Measurements from ENCODE around the gene RSPO1. TPM values are rescaled to one million over a fixed set of nuclear protein-coding genes. Genes with fewer than 3 reads are reported as not detected.

RSPO1 gene
- polyA plus RNA-seq, 1 of the 3 experiments (the other 2 are of a cell fraction): 0.03 TPM

DNA sequence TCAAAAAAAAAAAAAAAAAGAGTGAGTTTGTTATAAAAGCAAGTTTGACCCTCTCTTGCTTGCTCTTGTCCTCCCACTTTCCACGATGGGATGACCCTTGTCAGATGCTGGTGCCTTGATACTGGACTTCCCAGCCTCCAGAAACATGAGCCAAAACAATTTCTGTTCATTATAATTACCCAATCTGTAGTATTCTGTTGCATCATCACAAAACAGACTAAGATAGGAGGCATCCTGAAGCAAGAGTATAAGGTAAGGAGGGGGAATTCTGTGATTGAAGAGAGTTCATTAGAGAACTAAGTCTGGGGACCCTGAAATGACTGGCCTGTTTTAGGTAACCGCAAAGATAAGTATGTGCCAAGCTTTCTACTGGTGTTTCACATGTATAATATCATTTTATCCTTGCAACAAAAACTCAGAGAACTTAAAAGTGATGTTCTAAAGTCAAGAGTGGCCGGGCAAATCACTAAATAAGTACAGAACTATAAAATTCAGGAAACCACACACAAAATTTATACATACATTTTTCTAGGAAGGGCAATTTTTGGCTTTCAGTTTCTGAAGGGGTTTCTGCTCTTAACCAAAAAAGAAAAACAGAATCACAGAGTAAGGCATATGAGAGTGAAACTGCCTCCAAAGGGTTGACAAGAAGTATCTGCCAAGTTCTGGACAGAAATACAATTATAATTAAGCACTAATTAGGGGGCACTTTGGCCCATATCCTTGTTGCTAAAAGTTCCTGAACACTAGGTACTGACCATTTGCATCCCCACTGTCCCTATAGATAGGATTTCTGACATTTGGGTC is 64.0 kb downstream of the RSPO1 start:
- H3K79me2 ChIP-seq (ENCODE audit: insufficient read depth): peaks cover 4% of the 10 kb centered on the region; the same call in 1 of the 2 replicates
- WGBS (ENCODE audit: low lambda C conversion rate): 94% methylated on average over 3 of the region's 3 CpGs
- no peak for DNase-seq
- ChIA-PET POLR2A (no interaction called here), CTCF (no interaction called here)
- H3K4me2 ChIP-seq: no peak overlapping the region
- H3K9ac ChIP-seq: no peak overlapping the region
- H3K9me3 ChIP-seq: no peaks in the 10 kb centered on the region
- no peak overlapping the region for H3K4me3 ChIP-seq (ENCODE audit: low read depth in 2 of 2, low read length in 1 of 2)
- no peak overlapping the region for H2AFZ ChIP-seq (ENCODE audit: low read depth)
- H4K20me1 ChIP-seq (ENCODE audit: insufficient read depth): no peaks in the 10 kb centered on the region
- peaks cover 0 to 14% of the 10 kb centered on the region in 2 experiments; a peak in 3 of 4 replicates for H3K4me1 ChIP-seq (ENCODE audit: control insufficient read depth in 1 of 2, insufficient read depth in 2 of 2, low read depth in 1 of 2, low read length in 1 of 2)
- TF ChIP-seq POLR2AphosphoS5 (IDR thresholded peaks at IDR 0.05; ENCODE audit: low read depth, low read length): no peak
- no peak for TF ChIP-seq EP300 (IDR thresholded peaks at IDR 0.05; ENCODE audit: borderline replicate concordance in 1 of 2, low read depth in 1 of 2, low read length in 1 of 2)
- no peak for TF ChIP-seq ELF1 (IDR thresholded peaks at IDR 0.05)
- TF ChIP-seq, protein P1, sequence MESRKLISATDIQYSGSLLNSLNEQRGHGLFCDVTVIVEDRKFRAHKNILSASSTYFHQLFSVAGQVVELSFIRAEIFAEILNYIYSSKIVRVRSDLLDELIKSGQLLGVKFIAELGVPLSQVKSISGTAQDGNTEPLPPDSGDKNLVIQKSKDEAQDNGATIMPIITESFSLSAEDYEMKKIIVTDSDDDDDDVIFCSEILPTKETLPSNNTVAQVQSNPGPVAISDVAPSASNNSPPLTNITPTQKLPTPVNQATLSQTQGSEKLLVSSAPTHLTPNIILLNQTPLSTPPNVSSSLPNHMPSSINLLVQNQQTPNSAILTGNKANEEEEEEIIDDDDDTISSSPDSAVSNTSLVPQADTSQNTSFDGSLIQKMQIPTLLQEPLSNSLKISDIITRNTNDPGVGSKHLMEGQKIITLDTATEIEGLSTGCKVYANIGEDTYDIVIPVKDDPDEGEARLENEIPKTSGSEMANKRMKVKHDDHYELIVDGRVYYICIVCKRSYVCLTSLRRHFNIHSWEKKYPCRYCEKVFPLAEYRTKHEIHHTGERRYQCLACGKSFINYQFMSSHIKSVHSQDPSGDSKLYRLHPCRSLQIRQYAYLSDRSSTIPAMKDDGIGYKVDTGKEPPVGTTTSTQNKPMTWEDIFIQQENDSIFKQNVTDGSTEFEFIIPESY (IDR thresholded peaks at IDR 0.05; ENCODE audit: borderline replicate concordance, low read depth): no peak
- TF ChIP-seq FOSL2 (IDR thresholded peaks at IDR 0.05; ENCODE audit: borderline replicate concordance, low read depth): no peak
- TF ChIP-seq MXI1 (IDR thresholded peaks at IDR 0.05; ENCODE audit: low read depth, low read length): no peak
- no peak for TF ChIP-seq YY1 (IDR thresholded peaks at IDR 0.05; ENCODE audit: low read depth)
- no peak for TF ChIP-seq SMC3 (IDR thresholded peaks at IDR 0.05; ENCODE audit: low read depth, low read length)
- TF ChIP-seq FOXJ3 (CRISPR knock-in tag; IDR thresholded peaks at IDR 0.05): no peak
- TF ChIP-seq TEAD4 (IDR thresholded peaks at IDR 0.05; ENCODE audit: borderline replicate concordance, insufficient read depth): no peak
- peaks cover 79 to 90% of the 10 kb centered on the region in 2 experiments for H3K36me3 ChIP-seq (replicated peaks in 1 of 2; ENCODE audit: control insufficient read depth in 1 of 2, insufficient read depth in 2 of 2, low read length in 1 of 2)
- H3F3A ChIP-seq (replicated peaks; ENCODE audit: insufficient read depth): peaks cover 24% of the 10 kb centered on the region
- H3K27me3 ChIP-seq (ENCODE audit: insufficient read depth): no peaks in the 10 kb centered on the region
- no peak overlapping the region for H3K27ac ChIP-seq (ENCODE audit: low read depth in 2 of 2, low read length in 1 of 2)
- H3K9me2 ChIP-seq: no peaks in the 10 kb centered on the region

DNA sequence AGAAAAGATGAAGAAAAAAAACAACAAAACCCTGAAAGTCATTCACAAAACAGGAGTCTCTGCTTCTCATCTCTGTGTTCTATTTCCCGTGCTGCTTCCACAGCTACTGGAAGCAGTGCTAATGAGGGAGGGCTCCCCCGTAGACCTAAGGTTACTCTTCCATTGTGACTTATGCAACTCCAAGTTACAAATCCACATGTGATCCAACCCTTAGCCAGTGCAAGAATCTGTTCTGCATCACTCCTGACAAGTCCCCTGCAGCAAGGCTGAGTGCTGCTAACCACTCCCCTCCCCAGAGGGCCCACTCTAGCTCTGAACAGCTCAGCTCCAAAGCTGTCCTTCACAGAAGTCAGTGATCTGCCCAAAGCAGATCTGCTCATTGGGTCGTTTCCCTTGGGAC is 67.7 kb downstream of the RSPO1 start:
- CTCF ChIA-PET: no interaction called here
- Histone ChIP-seq H4K20me1 (ENCODE audit: insufficient read depth) (no peaks in the 10 kb centered on the region), H3K4me3 (ENCODE audit: low read depth in 2 of 2, low read length in 1 of 2) (no peak overlapping the region), H3K79me2 (ENCODE audit: insufficient read depth) (peaks cover under 1% of the 10 kb centered on the region; the same call in 1 of the 2 replicates), H3K27me3 (ENCODE audit: insufficient read depth) (no peaks in the 10 kb centered on the region), H3K4me1 (ENCODE audit: control insufficient read depth in 1 of 2, insufficient read depth in 2 of 2, low read depth in 1 of 2, low read length in 1 of 2) (no peaks in the 10 kb centered on the region), H3K36me3 (replicated peaks in 1 of 2; ENCODE audit: control insufficient read depth in 1 of 2, insufficient read depth in 2 of 2, low read length in 1 of 2) (peaks cover 69 to 73% of the 10 kb centered on the region in 2 experiments), H3K9ac (no peak overlapping the region), H3K4me2 (no peak overlapping the region), H3K27ac (ENCODE audit: low read depth in 2 of 2, low read length in 1 of 2) (no peak overlapping the region; a peak in 1 of 4 replicates), H3K9me3 (no peaks in the 10 kb centered on the region), H3F3A (replicated peaks; ENCODE audit: insufficient read depth) (peaks cover 23% of the 10 kb centered on the region), H3K9me2 (no peaks in the 10 kb centered on the region), H2AFZ (ENCODE audit: low read depth) (no peak overlapping the region)
- WGBS (ENCODE audit: low lambda C conversion rate): 70% methylated on average over 2 of the region's 3 CpGs
- no peak for DNase-seq
- POLR2A ChIA-PET: no interaction called here
- TF ChIP-seq RXRA (IDR thresholded peaks at IDR 0.05; ENCODE audit: borderline replicate concordance, low read depth) (no peak), GABPA (IDR thresholded peaks at IDR 0.05; ENCODE audit: low read depth) (no peak), RCOR1 (IDR thresholded peaks at IDR 0.05; ENCODE audit: low read length) (no peak), NRF1 (IDR thresholded peaks at IDR 0.05; ENCODE audit: low read depth, low read length) (no peak), YY1 (IDR thresholded peaks at IDR 0.05; ENCODE audit: low read depth) (no peak), TAF1 (IDR thresholded peaks at IDR 0.05; ENCODE audit: borderline replicate concordance, low read depth, low read length) (no peak), TCF12 (IDR thresholded peaks at IDR 0.05) (no peak), JUND (IDR thresholded peaks at IDR 0.05) (no peak), CHD2 (IDR thresholded peaks at IDR 0.05; ENCODE audit: low read length, partially characterized antibody) (no peak), MEF2A (IDR thresholded peaks at IDR 0.05; ENCODE audit: borderline replicate concordance, low read depth) (no peak)
- TF ChIP-seq, protein P1 (IDR thresholded peaks at IDR 0.05; ENCODE audit: borderline replicate concordance, low read depth): no peak
- TF ChIP-seq, protein P2, sequence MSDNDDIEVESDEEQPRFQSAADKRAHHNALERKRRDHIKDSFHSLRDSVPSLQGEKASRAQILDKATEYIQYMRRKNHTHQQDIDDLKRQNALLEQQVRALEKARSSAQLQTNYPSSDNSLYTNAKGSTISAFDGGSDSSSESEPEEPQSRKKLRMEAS (IDR thresholded peaks at IDR 0.05; ENCODE audit: low read depth): no peak
- TF ChIP-seq, protein P3, sequence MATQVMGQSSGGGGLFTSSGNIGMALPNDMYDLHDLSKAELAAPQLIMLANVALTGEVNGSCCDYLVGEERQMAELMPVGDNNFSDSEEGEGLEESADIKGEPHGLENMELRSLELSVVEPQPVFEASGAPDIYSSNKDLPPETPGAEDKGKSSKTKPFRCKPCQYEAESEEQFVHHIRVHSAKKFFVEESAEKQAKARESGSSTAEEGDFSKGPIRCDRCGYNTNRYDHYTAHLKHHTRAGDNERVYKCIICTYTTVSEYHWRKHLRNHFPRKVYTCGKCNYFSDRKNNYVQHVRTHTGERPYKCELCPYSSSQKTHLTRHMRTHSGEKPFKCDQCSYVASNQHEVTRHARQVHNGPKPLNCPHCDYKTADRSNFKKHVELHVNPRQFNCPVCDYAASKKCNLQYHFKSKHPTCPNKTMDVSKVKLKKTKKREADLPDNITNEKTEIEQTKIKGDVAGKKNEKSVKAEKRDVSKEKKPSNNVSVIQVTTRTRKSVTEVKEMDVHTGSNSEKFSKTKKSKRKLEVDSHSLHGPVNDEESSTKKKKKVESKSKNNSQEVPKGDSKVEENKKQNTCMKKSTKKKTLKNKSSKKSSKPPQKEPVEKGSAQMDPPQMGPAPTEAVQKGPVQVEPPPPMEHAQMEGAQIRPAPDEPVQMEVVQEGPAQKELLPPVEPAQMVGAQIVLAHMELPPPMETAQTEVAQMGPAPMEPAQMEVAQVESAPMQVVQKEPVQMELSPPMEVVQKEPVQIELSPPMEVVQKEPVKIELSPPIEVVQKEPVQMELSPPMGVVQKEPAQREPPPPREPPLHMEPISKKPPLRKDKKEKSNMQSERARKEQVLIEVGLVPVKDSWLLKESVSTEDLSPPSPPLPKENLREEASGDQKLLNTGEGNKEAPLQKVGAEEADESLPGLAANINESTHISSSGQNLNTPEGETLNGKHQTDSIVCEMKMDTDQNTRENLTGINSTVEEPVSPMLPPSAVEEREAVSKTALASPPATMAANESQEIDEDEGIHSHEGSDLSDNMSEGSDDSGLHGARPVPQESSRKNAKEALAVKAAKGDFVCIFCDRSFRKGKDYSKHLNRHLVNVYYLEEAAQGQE (IDR thresholded peaks at IDR 0.05; ENCODE audit: low read depth, low read length): no peak
